ENCODE measurements around the gene SRD5A3.

Gene SRD5A3

GRCh38 chr4:55345980-55346850 lies at the start of gene SRD5A3:
TSS of gene SRD5A3 (plus strand) at chr4:55346242. CDS start at chr4:55346337, 95 bp downstream.
- DNase-seq (ENCODE audit: low spot score): peak; percentile 86

- no peak for DNase-seq (ENCODE audit: low spot score)
Measured at GRCh38 chr4:55297346-55297745, 48.7 kb upstream of the SRD5A3 start.

- no peak for DNase-seq (ENCODE audit: low spot score)
Measured at GRCh38 chr4:55303760-55304165, 42.3 kb upstream of the SRD5A3 start.

GRCh38 chr4:55304303-55304702 lies 41.7 kb upstream of the SRD5A3 start:
- DNase-seq (ENCODE audit: low spot score): no peak

GRCh38 chr4:55308071-55308470 lies 38.0 kb upstream of the SRD5A3 start:
- no peak for DNase-seq (ENCODE audit: low spot score)

GRCh38 chr4:55311792-55312488 lies 34.1 kb upstream of the SRD5A3 start:
- peak; percentile 90 for DNase-seq (ENCODE audit: low spot score)

- DNase-seq (ENCODE audit: low spot score): peak; percentile 79
Measured at GRCh38 chr4:55312489-55313101, 33.4 kb upstream of the SRD5A3 start.

- peak; percentile 41 for DNase-seq (ENCODE audit: low spot score)
Measured at GRCh38 chr4:55314141-55314820, 31.8 kb upstream of the SRD5A3 start.

GRCh38 chr4:55318175-55319129 lies 27.6 kb upstream of the SRD5A3 start:
- DNase-seq (ENCODE audit: low spot score): no peak

- DNase-seq (ENCODE audit: low spot score): peak; percentile 80
Measured at GRCh38 chr4:55321707-55322264, 24.3 kb upstream of the SRD5A3 start.

- no peak for DNase-seq (ENCODE audit: low spot score)
Measured at GRCh38 chr4:55323375-55323774, 22.7 kb upstream of the SRD5A3 start.

GRCh38 chr4:55326629-55327028 lies 19.4 kb upstream of the SRD5A3 start:
- DNase-seq (ENCODE audit: low spot score): no peak

GRCh38 chr4:55329012-55329411 lies 17.0 kb upstream of the SRD5A3 start:
- DNase-seq (ENCODE audit: low spot score): no peak

- DNase-seq (ENCODE audit: low spot score): no peak
Measured at GRCh38 chr4:55330241-55330640, 15.8 kb upstream of the SRD5A3 start.

- no peak for DNase-seq (ENCODE audit: low spot score)
Measured at GRCh38 chr4:55336138-55337034, 9.7 kb upstream of the SRD5A3 start.

GRCh38 chr4:55337944-55338343 lies 8.1 kb upstream of the SRD5A3 start:
- no peak for DNase-seq (ENCODE audit: low spot score)

GRCh38 chr4:55338486-55338885 lies 7.6 kb upstream of the SRD5A3 start:
- no peak for DNase-seq (ENCODE audit: low spot score)

GRCh38 chr4:55340266-55340665 lies 5.8 kb upstream of the SRD5A3 start:
- no peak for DNase-seq (ENCODE audit: low spot score)

GRCh38 chr4:55343887-55344286 lies 2.2 kb upstream of the SRD5A3 start:
- DNase-seq (ENCODE audit: low spot score): no peak

- DNase-seq (ENCODE audit: low spot score): no peak
Measured at GRCh38 chr4:55345054-55345453, 988 bp upstream of the SRD5A3 start.
